Measurements from ENCODE around the gene MCF2L. TPM values are rescaled to one million over a fixed set of nuclear protein-coding genes. Genes with fewer than 3 reads are reported as not detected.

Gene MCF2L
- total RNA-seq, 2 experiments from 2014 or later = 1.6 to 2.8 TPM

GRCh38 chr13:113005997-113006396, 37.0 kb downstream of the MCF2L start:
- H3K27ac Mint-ChIP-seq = no peak overlapping the region
- ATAC-seq (no peak), DNase-seq (no peak)
- H3K4me3 Mint-ChIP-seq = no peak overlapping the region
- no peaks in the 10 kb centered on the region for H3K9me3 Mint-ChIP-seq (ENCODE audit: low read depth)
- H3K4me1 Mint-ChIP-seq = peaks cover 3% of the 10 kb centered on the region
- H3K36me3 Mint-ChIP-seq = peaks cover 3% of the 10 kb centered on the region
- CTCF ChIA-PET = interaction anchor here (1.1 kb wide), 1 partner anchor 24 kb away, joined by 3 read pairs; no protein-coding TSS in a partner anchor
- peaks cover 12% of the 10 kb centered on the region for H3K27me3 Mint-ChIP-seq

GRCh38 chr13:113006660-113007059, 37.6 kb downstream of the MCF2L start:
- Mint-ChIP-seq H3K4me1 (peaks cover 5% of the 10 kb centered on the region), H3K27ac (no peak overlapping the region), H3K4me3 (no peak overlapping the region), H3K27me3 (peaks cover 8% of the 10 kb centered on the region), H3K36me3 (peaks cover 7% of the 10 kb centered on the region), H3K9me3 (ENCODE audit: low read depth) (peaks cover 4% of the 10 kb centered on the region)
- CTCF ChIA-PET = no interaction called here
- no peak for DNase-seq
- ATAC-seq = no peak

- Mint-ChIP-seq H3K27me3 (peaks cover 4% of the 10 kb centered on the region), H3K4me1 (peaks cover 5% of the 10 kb centered on the region), H3K4me3 (no peak overlapping the region), H3K9me3 (ENCODE audit: low read depth) (peaks cover 4% of the 10 kb centered on the region), H3K36me3 (peaks cover 9% of the 10 kb centered on the region), H3K27ac (no peak overlapping the region)
- ATAC-seq = no peak
- DNase-seq = no peak
- CTCF ChIA-PET = no interaction called here
Observed at GRCh38 chr13:113008851-113009250, 39.8 kb downstream of the MCF2L start.

- Mint-ChIP-seq H3K36me3 (peaks cover 9% of the 10 kb centered on the region), H3K9me3 (ENCODE audit: low read depth) (peaks cover 4% of the 10 kb centered on the region), H3K4me1 (peaks cover 5% of the 10 kb centered on the region), H3K4me3 (no peak overlapping the region), H3K27me3 (peaks cover 4% of the 10 kb centered on the region), H3K27ac (no peak overlapping the region)
- ATAC-seq = no peak
- DNase-seq = no peak
- CTCF ChIA-PET = no interaction called here
Observed at GRCh38 chr13:113009743-113010509, 40.9 kb downstream of the MCF2L start.

- DNase-seq (no peak), ATAC-seq (no peak)
- Mint-ChIP-seq H3K36me3 (peaks cover 6% of the 10 kb centered on the region), H3K4me1 (peaks cover 4% of the 10 kb centered on the region), H3K4me3 (no peak overlapping the region), H3K27me3 (peaks cover under 1% of the 10 kb centered on the region), H3K27ac (no peak overlapping the region), H3K9me3 (ENCODE audit: low read depth) (peaks cover 4% of the 10 kb centered on the region)
- CTCF ChIA-PET = no interaction called here
Observed at GRCh38 chr13:113010510-113010865, 41.5 kb downstream of the MCF2L start.

GRCh38 chr13:113013303-113013702, 44.3 kb downstream of the MCF2L start:
- DNase-seq (no peak), ATAC-seq (no peak)
- CTCF ChIA-PET = no interaction called here
- H3K4me3 Mint-ChIP-seq = no peak overlapping the region
- peaks cover 4% of the 10 kb centered on the region for H3K9me3 Mint-ChIP-seq (ENCODE audit: low read depth)
- H3K27ac Mint-ChIP-seq = no peak overlapping the region
- H3K27me3 Mint-ChIP-seq = no peaks in the 10 kb centered on the region
- H3K36me3 Mint-ChIP-seq = peaks cover 5% of the 10 kb centered on the region
- peaks cover 2% of the 10 kb centered on the region for H3K4me1 Mint-ChIP-seq

- H3K4me1 Mint-ChIP-seq = peaks cover 2% of the 10 kb centered on the region
- H3K4me3 Mint-ChIP-seq = no peak overlapping the region
- DNase-seq = no peak
- CTCF ChIA-PET = no interaction called here
- no peak for ATAC-seq
- no peaks in the 10 kb centered on the region for H3K27me3 Mint-ChIP-seq
- peaks cover 5% of the 10 kb centered on the region for H3K36me3 Mint-ChIP-seq
- H3K9me3 Mint-ChIP-seq (ENCODE audit: low read depth) = peaks cover 4% of the 10 kb centered on the region
- H3K27ac Mint-ChIP-seq = no peak overlapping the region
Observed at GRCh38 chr13:113013878-113014751, 45.1 kb downstream of the MCF2L start.

GRCh38 chr13:113014752-113015745, 46.0 kb downstream of the MCF2L start:
- no peak overlapping the region for H3K4me3 Mint-ChIP-seq
- H3K36me3 Mint-ChIP-seq = peaks cover 5% of the 10 kb centered on the region
- CTCF ChIA-PET = no interaction called here
- peaks cover 4% of the 10 kb centered on the region for H3K9me3 Mint-ChIP-seq (ENCODE audit: low read depth)
- DNase-seq (no peak), ATAC-seq (no peak)
- H3K27ac Mint-ChIP-seq = no peak overlapping the region
- peaks cover 2% of the 10 kb centered on the region for H3K4me1 Mint-ChIP-seq
- H3K27me3 Mint-ChIP-seq = no peaks in the 10 kb centered on the region

GRCh38 chr13:113015826-113016525, 47.0 kb downstream of the MCF2L start:
- CTCF ChIA-PET = no interaction called here
- H3K9me3 Mint-ChIP-seq (ENCODE audit: low read depth) = peaks cover 6% of the 10 kb centered on the region
- H3K27me3 Mint-ChIP-seq = no peaks in the 10 kb centered on the region
- peaks cover 9% of the 10 kb centered on the region for H3K4me1 Mint-ChIP-seq
- ATAC-seq (no peak), DNase-seq (no peak)
- peaks cover 5% of the 10 kb centered on the region for H3K36me3 Mint-ChIP-seq
- H3K27ac Mint-ChIP-seq = no peak overlapping the region
- H3K4me3 Mint-ChIP-seq = no peak overlapping the region

GRCh38 chr13:113016526-113017295, 47.7 kb downstream of the MCF2L start:
- Mint-ChIP-seq H3K9me3 (ENCODE audit: low read depth) (peaks cover 2% of the 10 kb centered on the region), H3K27me3 (no peaks in the 10 kb centered on the region), H3K36me3 (peaks cover 2% of the 10 kb centered on the region), H3K27ac (no peak overlapping the region), H3K4me3 (no peak overlapping the region), H3K4me1 (peaks cover 6% of the 10 kb centered on the region)
- CTCF ChIA-PET = no interaction called here
- no peak for ATAC-seq
- no peak for DNase-seq

GRCh38 chr13:113017506-113018215, 48.6 kb downstream of the MCF2L start:
- Mint-ChIP-seq H3K36me3 (no peaks in the 10 kb centered on the region), H3K27ac (no peak overlapping the region), H3K27me3 (no peaks in the 10 kb centered on the region), H3K4me1 (peaks cover 6% of the 10 kb centered on the region), H3K4me3 (no peak overlapping the region), H3K9me3 (ENCODE audit: low read depth) (peaks cover 2% of the 10 kb centered on the region)
- ATAC-seq (no peak), DNase-seq (no peak)
- CTCF ChIA-PET = no interaction called here
